Parathyroid adenoma (tissue), 2 donors: ENCODE data around the gene COL6A3.

ENCODE experiments used
- H2AFZ ChIP-seq: fragments of 300-600 bp; sonication (generic); one replicate; pipeline ENCODE4 v1.7.0; 2017; ENCODE audit warnings: antibody characterized with exemption, mild to moderate bottlenecking
- H3K27ac ChIP-seq: fragments of 300-600 bp; sonication (generic); one replicate; pipeline ENCODE4 v1.7.0; 2017
- H3K27me3 ChIP-seq: fragments of 300-600 bp; sonication (generic); one replicate; pipeline ENCODE4 v1.7.0; 2017; ENCODE audit warnings: low read length; ENCODE audit not compliant: control insufficient read depth, insufficient read depth
- H3K36me3 ChIP-seq: fragments of 300-600 bp; sonication (generic); one replicate; pipeline ENCODE4 v1.7.0; 2017; ENCODE audit warnings: low read length; ENCODE audit not compliant: control insufficient read depth, insufficient read depth
- H3K4me1 ChIP-seq: fragments of 300-600 bp; sonication (generic); one replicate; pipeline ENCODE4 v1.7.0; 2017; ENCODE audit warnings: control low read depth
- H3K4me2 ChIP-seq: fragments of 300-600 bp; sonication (generic); one replicate; pipeline ENCODE4 v1.7.0; 2017; ENCODE audit warnings: low read length
- H3K4me3 ChIP-seq: fragments of 300-600 bp; sonication (generic); one replicate; pipeline ENCODE4 v1.7.0; 2017; ENCODE audit warnings: low read depth, low read length
- H3K79me2 ChIP-seq: fragments of 300-600 bp; sonication (generic); one replicate; pipeline ENCODE4 v1.7.0; 2017; ENCODE audit warnings: control low read depth
- H3K9ac ChIP-seq: fragments of 300-600 bp; sonication (generic); one replicate; pipeline ENCODE4 v1.7.0; 2017; ENCODE audit warnings: mild to moderate bottlenecking
- H3K9me3 ChIP-seq: fragments of 300-600 bp; sonication (generic); one replicate; pipeline ENCODE4 v1.7.0; 2017; ENCODE audit warnings: low read length; ENCODE audit not compliant: control insufficient read depth
- TF ChIP-seq, protein P1 (sequence below): fragments of 300-600 bp; sonication (generic); IDR thresholded peaks from one replicate; pipeline ENCODE4 v1.7.0; 2017; ENCODE audit warnings: antibody characterized with exemption, mild to moderate bottlenecking
- donor health status: primary hyperparathyroidism.

Gene COL6A3

GRCh38 chr2:237444071-237444470, 30.1 kb upstream of the COL6A3 start:
- no peaks in the 10 kb centered on the region for H3K79me2 ChIP-seq
- H3K9me3 ChIP-seq, result no peaks in the 10 kb centered on the region
- H3K36me3 ChIP-seq, result no peaks in the 10 kb centered on the region
- no peak overlapping the region for H3K4me3 ChIP-seq
- TF ChIP-seq, protein P1, sequence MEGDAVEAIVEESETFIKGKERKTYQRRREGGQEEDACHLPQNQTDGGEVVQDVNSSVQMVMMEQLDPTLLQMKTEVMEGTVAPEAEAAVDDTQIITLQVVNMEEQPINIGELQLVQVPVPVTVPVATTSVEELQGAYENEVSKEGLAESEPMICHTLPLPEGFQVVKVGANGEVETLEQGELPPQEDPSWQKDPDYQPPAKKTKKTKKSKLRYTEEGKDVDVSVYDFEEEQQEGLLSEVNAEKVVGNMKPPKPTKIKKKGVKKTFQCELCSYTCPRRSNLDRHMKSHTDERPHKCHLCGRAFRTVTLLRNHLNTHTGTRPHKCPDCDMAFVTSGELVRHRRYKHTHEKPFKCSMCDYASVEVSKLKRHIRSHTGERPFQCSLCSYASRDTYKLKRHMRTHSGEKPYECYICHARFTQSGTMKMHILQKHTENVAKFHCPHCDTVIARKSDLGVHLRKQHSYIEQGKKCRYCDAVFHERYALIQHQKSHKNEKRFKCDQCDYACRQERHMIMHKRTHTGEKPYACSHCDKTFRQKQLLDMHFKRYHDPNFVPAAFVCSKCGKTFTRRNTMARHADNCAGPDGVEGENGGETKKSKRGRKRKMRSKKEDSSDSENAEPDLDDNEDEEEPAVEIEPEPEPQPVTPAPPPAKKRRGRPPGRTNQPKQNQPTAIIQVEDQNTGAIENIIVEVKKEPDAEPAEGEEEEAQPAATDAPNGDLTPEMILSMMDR, result no peak
- no peaks in the 10 kb centered on the region for H3K27me3 ChIP-seq
- no peaks in the 10 kb centered on the region for H3K4me1 ChIP-seq
- no peak overlapping the region for H3K4me2 ChIP-seq
- no peak overlapping the region for H2AFZ ChIP-seq
- no peak overlapping the region for H3K9ac ChIP-seq
- H3K27ac ChIP-seq, result no peak overlapping the region

DNA sequence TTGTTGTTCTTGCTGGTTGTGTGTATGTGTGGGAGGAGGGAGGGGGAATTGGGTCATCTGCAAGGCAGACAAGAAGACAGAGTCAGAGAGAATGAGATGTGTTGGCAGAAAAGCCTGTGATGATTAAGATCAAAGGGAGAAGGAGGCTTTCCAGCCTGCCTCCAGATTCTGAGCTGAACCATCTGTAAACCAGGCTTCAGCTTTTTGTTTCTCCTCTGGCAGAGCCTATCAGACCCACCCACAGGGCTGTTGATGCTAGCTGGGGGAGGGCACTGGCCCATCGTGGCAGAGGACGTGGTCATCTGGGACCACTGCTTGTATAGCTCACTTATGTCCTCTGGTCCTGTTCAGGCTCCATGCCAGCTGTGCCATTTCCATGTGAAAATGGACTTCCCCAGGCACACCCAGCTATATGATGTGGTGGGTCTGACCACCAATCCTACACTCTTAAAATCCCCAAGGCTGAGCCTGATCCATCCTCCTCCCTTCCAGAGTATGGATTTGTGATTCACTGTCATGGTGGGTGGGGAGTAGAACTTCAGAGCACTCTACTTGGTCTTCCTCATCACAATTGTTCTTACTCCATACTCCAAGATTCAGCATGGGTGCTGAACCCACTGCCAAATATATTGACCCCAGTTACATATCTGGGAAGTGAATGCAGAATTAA, 27.8 kb upstream of the COL6A3 start:
- Histone ChIP-seq H3K9ac (no peak overlapping the region), H3K9me3 (no peaks in the 10 kb centered on the region), H3K27me3 (no peaks in the 10 kb centered on the region), H3K36me3 (no peaks in the 10 kb centered on the region), H3K79me2 (no peaks in the 10 kb centered on the region), H3K4me2 (no peak overlapping the region), H2AFZ (no peak overlapping the region), H3K4me3 (no peak overlapping the region), H3K27ac (no peak overlapping the region), H3K4me1 (no peaks in the 10 kb centered on the region)
- TF ChIP-seq, protein P1, result no peak

DNA sequence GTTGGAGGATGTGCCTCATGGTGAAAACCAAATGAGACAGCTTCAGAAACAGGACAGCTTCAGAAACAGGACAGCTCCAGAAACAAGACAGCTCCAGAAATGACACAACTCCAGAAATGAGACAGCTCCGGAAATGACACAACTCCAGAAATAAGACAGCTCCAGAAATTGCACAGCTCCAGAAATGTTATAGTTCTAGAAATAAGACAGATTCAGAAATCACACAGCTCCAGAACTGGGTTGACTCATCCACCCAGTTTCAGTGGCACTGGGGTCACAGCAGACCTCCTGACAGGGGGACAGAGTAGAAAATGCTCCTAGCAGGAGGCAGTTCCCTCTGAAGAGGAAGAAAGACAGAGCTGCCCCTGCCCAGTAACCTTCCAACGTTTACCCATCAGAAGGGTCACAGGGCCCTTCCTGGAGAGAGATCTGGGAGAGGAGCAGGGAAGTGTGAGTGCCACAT, 26.9 kb upstream of the COL6A3 start:
- Histone ChIP-seq H3K27ac (no peak overlapping the region), H3K4me2 (no peak overlapping the region), H3K79me2 (no peaks in the 10 kb centered on the region), H3K4me3 (no peak overlapping the region), H3K4me1 (no peaks in the 10 kb centered on the region), H3K9ac (no peak overlapping the region), H2AFZ (no peak overlapping the region), H3K36me3 (no peaks in the 10 kb centered on the region), H3K27me3 (no peaks in the 10 kb centered on the region), H3K9me3 (no peaks in the 10 kb centered on the region)
- TF ChIP-seq, protein P1, result no peak

DNA sequence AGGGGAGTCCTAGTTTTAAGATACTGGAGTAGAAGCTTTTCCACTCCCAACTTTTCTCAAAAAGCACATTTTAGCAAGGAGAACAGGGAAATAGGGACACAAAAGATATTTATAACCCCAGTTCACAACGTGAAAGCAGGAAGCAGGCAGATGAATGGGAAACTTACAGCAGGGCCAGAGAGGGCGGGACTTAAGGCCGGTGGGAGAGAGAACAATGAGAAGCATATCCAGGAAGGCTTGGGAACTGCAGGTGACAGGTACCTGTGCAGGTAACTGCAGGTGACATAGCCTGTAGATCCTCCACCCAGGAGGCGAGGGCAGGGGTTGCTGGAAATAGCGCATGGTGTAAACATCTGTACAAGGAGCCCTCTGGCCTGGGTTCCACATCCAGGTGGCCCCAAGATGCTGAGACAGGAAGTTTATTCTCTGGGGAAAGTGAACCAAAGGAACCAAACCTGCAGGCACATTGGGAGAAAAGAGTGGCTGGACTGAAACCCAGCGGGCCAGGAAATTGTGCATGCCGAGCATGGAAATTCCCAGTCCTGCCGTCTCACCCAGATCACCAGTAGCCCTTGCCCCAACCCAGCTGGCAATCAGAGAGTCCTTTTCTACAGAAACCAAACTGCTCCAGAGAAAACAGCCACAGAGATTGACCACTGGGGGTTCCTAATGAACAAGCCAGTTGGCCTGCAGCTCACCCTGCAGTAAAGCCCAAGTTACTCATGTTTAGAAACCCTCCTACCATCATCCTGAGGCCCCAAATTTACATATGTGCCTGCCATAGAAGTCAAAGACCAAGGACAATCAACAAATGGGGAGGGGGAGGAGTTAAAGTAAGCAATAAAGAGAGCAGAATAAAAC, 24.3 kb upstream of the COL6A3 start:
- Histone ChIP-seq H3K4me1 (no peaks in the 10 kb centered on the region), H3K9me3 (no peaks in the 10 kb centered on the region), H3K9ac (no peak overlapping the region), H3K4me3 (no peak overlapping the region), H3K79me2 (no peaks in the 10 kb centered on the region), H3K36me3 (no peaks in the 10 kb centered on the region), H3K4me2 (no peak overlapping the region), H3K27ac (no peak overlapping the region), H3K27me3 (no peaks in the 10 kb centered on the region), H2AFZ (peak overlapping the region; percentile 25)
- TF ChIP-seq, protein P1, result no peak
